Smooth muscle cell of the brain vasculature (primary cell): ENCODE results near the gene RBM7.

Experiments
- DNase-seq: peaks from one replicate; pipeline ENCODE4 v3.0.0-alpha.2; 2012; ENCODE audit warnings: low read depth, low spot score

RBM7 gene

GRCh38 chr11:114396916-114397315 lies 3.5 kb upstream of the RBM7 start:
- no peak for DNase-seq

GRCh38 chr11:114397349-114397982 lies 3.0 kb upstream of the RBM7 start:
- no peak for DNase-seq

- no peak for DNase-seq
Measured at GRCh38 chr11:114398303-114398920, 2.1 kb upstream of the RBM7 start.

GRCh38 chr11:114399490-114400215 lies 813 bp upstream of the RBM7 start:
- DNase-seq, result no peak

GRCh38 chr11:114400915-114401223 lies 403 bp downstream of the RBM7 start:
- DNase-seq, result no peak

GRCh38 chr11:114401311-114401710 lies 845 bp downstream of the RBM7 start:
- no peak for DNase-seq

- no peak for DNase-seq
Measured at GRCh38 chr11:114412946-114413345, 12.5 kb downstream of the RBM7 start.

- no peak for DNase-seq
Measured at GRCh38 chr11:114413958-114414357, 13.5 kb downstream of the RBM7 start.

GRCh38 chr11:114416441-114416961 lies 16.0 kb downstream of the RBM7 start:
- DNase-seq, result no peak

GRCh38 chr11:114426280-114426679 lies 25.8 kb downstream of the RBM7 start:
- no peak for DNase-seq

GRCh38 chr11:114430290-114430689 lies 29.8 kb downstream of the RBM7 start:
- DNase-seq, result no peak

GRCh38 chr11:114432893-114433292 lies 32.4 kb downstream of the RBM7 start:
- no peak for DNase-seq

GRCh38 chr11:114433376-114433775 lies 32.9 kb downstream of the RBM7 start:
- no peak for DNase-seq

GRCh38 chr11:114438303-114438702 lies 37.8 kb downstream of the RBM7 start:
- no peak for DNase-seq

- DNase-seq, result peak; percentile 77
Measured at GRCh38 chr11:114439229-114440120, 39.0 kb downstream of the RBM7 start, which contains the start of gene REXO2. Gene REXO2, plus strand, starts transcription at chr11:114439467. Its CDS starts 62 bp downstream, at chr11:114439529.

- no peak for DNase-seq
Measured at GRCh38 chr11:114440121-114440860, 39.8 kb downstream of the RBM7 start.

GRCh38 chr11:114440971-114441763 lies 40.7 kb downstream of the RBM7 start:
- no peak for DNase-seq

- DNase-seq, result no peak
Measured at GRCh38 chr11:114441921-114442320, 41.5 kb downstream of the RBM7 start.

GRCh38 chr11:114442536-114442935 lies 42.1 kb downstream of the RBM7 start:
- DNase-seq, result no peak

GRCh38 chr11:114447444-114447843 lies 47.0 kb downstream of the RBM7 start:
- DNase-seq, result no peak
